HG03460 (cell line): Measurements from ENCODE around the gene TTC9B.

Experiments used
- ATAC-seq: cut with Tn5 transposase; IDR thresholded peaks from one replicate; pipeline ENCODE4 v1.9.1; 2021; ENCODE audit not compliant: unreplicated experiment

TTC9B gene

DNA sequence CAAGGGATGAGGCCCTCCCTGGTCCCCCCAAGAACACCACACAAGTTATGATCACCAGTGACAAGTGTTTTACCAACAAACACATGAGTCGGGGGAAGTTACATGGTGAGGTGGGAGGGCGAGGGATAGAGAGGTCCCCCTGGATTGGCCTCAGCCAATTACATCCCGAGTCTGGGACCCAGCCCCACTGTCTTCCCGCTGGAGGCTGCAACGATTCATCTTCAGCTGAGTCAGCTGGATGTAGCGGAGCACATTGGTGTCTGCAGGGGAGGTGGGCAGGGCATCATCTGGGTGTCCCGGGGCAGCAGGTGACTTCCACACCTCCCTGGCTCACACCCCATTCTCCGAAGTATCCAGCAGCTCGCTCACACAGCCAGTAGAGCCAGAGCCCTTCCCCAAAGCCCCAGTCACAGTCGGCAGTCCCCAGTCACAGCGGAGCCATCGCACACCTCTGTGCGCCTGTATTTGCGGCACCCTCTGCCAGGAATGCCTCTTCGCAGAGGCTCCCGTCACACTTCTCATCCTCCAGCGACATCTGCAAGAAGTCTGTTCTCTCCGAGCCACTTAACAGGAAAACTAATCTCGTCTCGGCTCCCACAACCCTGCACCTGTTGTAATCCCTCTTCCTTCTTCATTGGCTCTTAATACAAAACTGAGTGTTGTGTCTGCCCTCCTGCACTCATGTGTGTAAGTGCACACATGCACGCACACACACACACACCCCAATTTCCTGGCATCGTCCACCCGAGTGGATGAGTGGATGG is 2.0 kb downstream of the TTC9B start:
- ATAC-seq: no peak

DNA sequence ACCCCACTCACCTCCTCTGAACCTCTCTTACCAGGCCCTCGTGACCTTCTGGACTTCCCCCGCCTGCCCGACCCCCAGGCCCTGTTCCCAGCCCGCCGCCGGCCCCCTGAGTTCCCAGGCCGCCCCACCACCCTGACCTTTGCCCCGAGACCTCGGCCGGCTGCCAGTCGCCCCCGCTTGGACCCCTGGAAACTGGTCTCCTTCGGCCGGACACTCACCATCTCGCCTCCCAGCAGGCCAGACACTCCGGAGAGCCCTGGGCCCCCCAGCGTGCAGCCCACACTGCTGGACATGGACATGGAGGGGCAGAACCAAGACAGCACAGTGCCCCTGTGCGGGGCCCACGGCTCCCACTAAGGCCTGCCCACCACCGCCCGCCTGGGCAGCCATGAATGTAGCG is 3.2 kb downstream of the TTC9B start:
- no peak for ATAC-seq

DNA sequence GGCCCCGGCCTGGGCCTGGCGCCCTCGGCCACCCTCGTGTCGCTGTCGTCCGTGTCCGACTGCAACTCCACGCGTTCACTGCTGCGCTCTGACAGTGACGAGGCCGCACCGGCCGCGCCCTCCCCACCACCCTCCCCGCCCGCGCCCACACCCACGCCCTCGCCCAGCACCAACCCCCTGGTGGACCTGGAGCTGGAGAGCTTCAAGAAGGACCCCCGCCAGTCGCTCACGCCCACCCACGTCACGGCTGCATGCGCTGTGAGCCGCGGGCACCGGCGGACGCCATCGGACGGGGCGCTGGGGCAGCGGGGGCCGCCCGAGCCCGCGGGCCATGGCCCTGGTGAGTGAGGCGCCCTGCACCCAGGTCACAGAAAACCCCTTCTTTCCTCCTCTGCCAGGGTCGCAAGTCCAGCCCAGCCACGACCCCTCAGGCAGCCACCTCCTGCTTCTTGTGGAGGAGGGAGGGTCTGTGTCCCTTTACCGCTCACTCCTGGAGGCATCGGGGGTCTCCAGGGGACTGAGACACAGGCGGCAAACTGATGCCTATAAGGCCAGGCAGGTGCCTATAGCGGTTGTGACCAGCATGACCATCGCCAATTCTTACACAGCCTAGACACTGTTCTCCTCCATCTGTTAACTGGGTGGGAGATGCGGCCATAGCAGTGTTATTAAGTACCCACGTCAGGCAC is 4.2 kb downstream of the TTC9B start:
- no peak for ATAC-seq

DNA sequence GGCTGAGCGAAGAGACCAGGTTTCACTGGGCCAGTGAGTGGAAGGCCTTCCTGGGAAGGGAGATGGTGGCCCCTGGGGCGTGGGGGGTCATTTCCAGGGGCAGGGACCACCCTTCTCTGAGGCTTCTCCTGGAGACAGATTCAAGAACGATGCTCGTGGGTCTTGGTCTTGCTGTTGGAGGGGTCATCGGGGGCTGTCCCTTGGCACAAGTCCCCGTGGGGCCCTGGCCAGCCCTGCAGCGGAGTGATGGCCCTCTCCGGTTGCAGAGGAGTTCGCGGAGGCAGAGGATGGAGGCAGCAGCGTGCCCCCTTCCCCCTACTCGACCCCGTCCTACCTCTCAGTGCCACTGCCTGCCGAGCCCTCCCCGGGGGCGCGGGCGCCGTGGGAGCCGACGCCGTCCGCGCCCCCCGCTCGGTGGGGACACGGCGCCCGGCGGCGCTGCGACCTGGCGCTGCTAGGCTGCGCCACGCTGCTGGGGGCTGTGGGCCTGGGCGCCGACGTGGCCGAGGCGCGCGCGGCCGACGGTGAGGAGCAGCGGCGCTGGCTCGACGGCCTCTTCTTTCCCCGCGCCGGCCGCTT is 4.8 kb downstream of the TTC9B start:
- no peak for ATAC-seq

DNA sequence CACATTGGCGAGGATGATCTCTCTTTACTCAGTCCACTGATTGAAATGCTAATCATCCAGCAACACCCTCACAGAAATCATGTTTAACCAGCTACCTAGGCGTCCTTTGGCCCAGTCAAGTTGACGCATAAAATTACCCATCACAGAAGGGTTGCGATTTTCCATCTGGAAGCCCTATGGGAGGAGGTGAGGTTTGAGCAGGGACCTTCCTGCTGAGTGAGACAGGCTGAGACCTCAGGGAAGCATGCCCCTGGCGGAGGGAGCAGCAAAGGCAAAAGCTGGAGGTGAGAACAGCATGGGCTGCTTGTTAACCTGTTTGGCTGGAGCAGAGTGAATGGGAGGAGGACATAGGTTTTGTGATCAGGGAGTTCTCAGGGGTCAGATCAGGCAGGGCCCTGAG is 7.3 kb downstream of the TTC9B start:
- ATAC-seq: no peak

DNA sequence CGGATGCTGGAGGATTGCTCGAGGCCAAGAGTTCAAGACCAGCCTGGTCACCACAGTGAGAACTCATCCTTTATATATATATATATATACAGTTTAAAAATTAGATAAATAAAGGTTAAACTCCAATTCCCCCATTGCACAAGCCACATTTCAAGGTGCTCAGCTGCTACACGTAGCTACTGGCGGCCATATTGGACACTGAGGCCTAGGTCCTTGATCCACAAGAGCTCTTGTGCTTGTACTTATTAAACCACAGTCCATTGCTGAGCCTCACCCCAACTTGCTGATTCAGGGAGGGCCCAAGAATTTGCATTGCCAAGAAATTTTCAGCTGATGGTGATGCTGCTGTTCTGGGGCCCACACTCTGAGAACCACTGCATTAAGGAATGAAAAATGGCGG is 9.6 kb downstream of the TTC9B start:
- ATAC-seq: no peak

DNA sequence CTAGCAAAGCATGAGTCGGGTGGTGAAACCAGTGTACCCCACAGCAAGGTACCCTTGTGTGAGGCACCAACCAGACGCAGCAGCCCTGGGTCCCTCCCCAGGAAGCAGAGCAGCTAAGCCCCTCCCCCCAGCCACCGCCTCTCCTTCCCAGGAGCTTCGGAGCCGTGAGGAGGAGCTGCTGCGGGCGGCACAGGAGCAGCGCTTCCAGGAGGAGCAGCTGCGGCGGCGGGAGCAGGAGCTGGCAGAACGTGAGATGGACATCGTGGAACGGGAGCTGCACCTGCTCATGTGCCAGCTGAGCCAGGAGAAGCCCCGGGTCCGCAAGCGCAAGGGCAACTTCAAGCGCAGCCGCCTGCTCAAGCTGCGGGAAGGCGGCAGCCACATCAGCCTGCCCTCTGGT is 12.4 kb downstream of the TTC9B start:
- ATAC-seq: no peak

DNA sequence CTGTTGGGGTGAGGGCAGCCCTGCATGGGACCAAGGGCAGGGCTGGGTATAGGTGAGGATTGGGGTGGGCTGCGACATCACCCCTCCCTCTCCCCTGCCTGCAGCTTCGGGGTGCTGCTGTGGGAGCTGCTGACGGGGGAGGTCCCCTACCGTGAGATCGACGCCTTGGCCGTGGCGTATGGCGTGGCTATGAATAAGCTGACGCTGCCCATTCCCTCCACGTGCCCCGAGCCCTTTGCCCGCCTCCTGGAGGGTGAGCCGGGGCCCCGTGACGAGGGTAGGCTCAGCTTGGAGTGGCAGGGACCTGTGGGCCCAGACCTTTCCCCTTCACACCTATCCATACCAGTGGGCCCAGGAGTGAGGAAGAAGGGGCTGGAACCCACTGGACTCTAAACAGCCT is 13.8 kb downstream of the TTC9B start:
- no peak for ATAC-seq

DNA sequence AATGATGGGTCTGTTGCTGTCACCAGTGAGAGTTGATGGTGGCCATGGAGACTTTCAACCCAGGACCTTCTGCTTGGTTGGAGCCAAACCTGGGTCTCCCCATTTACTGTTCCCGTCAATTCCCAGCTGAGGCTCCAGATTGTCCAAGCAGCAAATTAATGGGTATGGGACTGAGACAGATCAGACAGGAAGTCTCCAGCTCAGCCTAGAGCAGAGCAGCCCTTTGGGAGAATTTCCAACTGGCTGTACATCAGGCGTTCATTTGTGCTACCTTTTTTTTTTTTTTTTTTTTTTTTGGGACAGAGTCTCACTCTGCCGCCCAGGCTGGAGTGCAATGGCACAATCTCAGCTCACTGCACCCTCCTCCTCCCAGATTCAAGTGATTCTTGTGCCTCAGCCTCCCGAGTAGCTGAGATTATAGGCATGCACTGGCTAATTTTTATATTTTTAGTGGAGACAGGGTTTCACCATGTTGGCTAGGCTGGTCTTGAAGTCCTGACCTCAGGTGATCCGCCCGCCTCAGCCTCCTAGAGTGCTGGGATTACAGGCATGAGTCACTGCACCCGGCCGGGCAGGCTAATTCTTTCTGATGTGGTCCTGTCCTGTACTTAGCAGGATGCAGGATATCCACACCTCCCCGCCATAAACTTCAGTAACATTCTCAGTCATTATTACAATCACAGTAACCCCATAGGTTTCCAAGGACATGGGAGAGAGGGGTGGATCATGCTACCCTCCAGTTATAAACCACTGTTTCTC is 17.7 kb downstream of the TTC9B start:
- ATAC-seq: no peak

DNA sequence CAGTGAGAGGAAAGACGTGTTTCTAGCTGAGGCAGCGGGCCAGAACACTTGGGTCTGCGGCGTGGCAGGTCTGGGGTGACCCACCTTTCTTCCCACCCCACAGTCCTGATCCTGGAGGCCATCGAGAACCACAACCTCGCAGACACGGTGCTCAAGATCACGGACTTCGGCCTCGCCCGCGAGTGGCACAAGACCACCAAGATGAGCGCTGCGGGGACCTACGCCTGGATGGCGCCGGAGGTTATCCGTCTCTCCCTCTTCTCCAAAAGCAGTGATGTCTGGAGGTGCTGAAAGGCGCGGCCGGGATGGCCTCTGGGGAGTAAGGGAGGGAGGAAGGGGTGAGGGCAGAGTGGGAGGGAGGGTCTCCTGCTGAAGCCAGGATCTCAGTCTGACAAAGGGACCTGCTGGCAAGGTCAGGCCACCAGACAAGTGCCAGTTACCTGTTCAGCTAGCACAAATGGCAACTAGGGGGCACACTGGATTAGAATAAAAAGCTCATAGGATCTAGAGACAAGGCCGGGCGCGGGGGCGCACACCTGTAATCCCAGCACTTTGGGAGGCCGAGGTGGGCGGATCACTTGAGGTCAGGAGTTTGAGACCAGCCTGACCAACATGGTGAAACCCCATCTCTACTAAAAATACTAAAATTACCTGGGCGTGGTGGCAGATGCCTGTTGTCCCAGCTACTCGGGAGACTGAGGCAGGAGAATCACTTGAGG is 19.8 kb downstream of the TTC9B start:
- ATAC-seq: no peak

DNA sequence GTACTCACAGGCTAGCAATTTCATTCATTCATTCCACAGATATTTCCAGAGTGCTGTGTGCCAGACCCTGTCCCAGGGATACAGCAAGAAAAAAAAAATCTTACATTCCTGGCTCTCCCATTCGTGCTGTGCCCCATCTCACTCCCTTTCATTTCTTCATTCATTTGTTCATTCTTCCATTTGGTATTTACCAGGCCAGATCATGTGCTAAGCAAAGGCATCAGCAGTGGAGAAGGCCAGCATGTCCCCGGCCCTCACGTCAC is 24.7 kb downstream of the TTC9B start:
- ATAC-seq: no peak

DNA sequence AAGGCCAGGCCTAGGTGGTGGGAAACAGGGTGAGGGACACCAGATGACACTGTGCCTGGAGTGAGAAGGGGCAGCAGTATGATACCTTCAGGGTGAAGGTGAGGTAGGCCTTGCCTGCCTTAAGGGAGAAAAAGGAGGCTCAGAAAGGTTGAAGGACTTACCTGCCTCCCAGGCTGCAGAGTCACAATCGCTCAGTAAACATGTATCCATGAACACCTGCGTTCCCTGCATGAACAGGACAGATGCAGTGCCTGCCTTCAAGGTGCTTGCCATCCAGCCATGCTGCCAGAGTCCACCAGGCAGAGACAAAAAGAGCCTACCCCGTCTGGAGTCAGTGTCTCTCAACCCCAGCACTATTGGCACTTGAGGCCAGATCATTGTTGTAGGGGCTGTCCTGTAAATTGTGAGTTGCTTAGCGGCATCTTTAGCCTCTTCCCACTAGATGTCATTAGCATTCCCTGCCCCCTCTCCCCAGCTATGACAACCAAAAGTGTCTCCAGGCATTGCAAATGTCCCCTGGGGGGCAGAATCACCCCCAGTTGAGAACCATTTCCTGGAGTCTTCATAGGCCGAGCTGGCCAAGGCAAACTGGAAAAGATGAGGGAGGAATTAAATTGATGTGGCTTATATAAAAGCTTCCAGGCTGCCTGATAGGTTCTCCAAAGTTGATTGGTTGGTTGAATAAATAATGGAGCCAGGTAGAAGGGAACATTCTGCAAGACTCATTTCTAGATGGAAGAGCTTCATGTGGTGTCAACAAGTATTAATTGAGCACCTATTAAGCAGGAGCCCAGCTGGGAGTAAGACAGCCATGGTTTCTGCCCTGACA is 25.2 kb downstream of the TTC9B start:
- no peak for ATAC-seq

DNA sequence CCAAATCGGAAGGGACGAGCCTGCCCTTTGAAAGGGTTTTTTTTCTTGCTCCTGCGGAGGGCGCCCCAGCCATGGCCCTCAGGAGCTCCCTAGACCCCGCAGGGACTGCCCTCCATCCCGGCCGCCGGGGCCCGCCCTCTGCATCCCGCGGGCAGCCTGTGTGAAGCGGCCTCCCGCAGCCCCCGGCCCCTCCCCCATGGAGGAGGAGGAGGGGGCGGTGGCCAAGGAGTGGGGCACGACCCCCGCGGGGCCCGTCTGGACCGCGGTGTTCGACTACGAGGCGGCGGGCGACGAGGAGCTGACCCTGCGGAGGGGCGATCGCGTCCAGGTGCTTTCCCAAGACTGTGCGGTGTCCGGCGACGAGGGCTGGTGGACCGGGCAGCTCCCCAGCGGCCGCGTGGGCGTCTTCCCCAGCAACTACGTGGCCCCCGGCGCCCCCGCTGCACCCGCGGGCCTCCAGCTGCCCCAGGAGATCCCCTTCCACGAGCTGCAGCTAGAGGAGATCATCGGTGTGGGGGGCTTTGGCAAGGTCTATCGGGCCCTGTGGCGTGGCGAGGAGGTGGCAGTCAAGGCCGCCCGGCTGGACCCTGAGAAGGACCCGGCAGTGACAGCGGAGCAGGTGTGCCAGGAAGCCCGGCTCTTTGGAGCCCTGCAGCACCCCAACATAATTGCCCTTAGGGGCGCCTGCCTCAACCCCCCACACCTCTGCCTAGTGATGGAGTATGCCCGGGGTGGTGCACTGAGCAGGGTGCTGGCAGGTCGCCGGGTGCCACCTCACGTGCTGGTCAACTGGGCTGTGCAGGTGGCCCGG is 26.1 kb downstream of the TTC9B start:
- no peak for ATAC-seq

DNA sequence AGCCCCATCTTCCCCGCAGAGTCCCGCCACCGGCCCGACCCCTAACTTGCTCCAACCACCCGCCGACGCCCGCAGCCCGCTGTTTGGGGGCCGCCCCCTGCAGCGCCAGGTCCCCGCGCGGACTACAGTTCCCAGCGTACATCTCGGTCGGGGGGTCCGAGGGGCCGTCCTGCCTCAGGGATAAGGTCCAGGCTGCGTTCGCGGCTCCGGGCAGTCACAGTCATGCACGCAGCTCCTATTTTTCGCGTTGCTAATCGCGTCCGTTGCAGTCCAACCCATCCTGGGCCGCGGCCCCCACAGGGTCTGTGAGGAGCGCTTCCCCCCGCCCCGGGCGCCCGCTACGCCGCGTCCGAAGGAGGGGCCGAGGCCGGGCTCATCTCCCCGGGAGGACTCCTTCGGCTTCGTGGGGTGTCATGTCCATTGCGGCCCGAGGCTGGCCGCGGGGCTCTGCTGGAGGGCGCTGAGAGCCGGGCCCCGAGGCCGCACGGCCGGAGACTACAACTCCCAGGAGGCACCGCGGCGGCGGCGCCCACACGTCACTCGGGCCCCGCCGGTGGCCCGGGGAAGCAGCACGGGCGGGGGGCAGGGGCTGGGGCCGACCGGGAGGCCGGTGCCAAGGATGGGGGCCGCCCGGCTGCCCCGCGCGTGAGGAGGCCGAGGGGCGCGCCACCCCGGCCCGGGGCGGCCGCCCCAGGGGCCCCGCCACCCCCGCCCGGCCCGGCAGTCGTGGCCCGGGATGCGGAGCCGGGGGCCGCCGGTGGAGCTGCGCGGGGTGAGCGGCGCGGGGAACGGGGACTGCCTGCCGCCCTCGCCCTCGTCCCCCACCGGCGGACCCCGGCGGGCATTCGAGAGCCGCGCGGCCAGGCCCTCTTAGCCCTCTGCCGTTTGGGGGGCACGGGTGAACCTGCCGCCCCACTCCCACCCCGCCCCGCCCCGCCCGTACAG is 27.0 kb downstream of the TTC9B start, which contains the start of gene MAP3K10:
TSS of gene MAP3K10 (plus strand) at position 536 of the 945 bp plus-strand sequence. CDS start 606 bp downstream, outside the sequence.
- peak; percentile 74 for ATAC-seq

DNA sequence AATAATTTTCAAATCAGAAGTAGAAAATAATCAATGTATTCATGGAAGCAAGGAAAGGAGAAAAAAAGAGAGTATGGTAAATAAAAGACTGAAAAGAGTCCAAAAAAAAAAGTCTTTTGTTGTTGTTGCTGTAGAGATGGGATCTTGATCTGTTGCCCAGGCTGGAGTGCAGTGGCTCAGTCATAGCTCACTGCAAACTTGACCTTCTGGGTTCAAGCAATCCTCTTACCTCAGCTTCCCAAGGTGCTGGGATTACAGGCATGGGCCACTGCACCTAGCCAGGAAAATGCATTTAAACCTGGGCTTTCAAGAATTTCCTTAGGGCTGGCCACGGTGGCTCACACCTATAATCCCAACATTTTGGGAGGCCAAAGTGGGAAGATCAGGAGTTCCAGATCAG is 33.9 kb downstream of the TTC9B start:
- no peak for ATAC-seq

DNA sequence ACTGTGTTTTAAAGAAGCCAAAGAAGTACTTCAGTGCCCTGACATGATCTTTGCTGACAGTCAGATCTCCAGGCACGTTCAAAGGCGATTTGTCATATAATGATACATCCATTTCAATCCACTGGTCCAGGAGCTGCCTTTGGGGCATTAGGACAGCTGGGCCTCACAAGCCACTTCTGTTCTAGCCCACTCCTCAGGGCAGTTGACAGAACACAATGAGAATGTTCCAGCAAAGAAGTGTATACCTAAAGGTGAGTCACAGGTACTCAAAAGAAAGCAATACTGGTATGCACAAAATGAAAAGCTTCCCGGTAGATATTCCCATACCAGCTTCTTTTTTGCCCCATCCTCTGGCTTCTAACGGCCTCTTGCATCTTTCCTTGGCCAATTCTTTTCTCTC is 39.4 kb downstream of the TTC9B start:
- ATAC-seq: no peak

DNA sequence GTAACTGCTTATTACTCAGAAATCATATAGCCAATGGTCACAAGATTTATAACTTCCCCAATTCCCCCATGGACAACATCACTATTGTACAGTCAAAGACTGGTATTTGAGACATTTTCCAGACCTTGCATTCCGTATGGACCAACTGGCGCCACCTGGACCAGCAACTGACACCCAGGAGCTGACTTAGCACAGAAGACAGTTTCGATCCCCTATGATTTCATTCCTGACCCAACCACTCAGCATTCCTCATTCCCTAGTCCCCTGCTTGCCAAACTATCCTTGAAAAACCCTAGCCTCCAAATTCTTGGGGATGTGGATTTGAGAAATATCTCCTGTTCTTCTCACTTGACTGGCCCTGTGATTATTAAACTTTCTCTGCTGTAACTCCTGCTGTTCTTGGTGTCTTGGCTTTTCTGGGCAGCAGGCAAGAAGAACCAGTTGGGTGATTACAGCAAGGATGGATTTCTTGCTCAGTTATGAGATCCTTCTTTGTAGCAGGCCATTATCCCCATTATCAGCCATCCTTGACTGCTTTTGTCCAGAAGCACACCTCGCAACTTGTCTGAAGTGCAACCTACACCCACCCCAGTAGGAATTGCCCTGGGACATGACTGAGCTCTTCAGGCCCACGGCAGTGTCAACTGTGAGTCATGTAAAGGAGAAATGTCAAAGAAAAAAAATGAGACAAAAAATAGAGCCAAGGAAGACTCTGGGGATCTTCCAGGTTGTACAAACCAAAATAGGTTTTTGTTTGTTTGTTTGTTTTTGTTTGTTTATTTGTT is 40.7 kb downstream of the TTC9B start:
- ATAC-seq: no peak

DNA sequence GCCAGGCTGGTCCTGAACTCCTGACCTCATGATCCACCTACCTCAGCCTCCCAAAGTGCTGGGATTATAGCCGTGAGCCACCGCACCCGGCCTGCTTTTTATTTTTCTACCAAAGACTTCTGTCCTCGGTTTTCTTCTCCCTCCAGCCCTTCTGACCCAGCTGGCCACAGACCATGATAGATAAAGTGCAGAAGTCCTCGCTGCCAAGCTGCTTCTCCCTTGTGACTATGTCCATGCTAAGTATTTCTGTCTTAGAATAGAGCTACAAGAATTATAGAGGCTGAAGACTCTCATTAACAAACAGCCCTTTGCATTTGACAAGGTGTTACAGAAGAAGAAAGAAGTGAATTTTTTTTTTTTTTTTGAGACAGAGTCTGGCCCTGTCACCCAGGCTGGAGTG is 42.4 kb downstream of the TTC9B start:
- no peak for ATAC-seq
